Subcutaneous abdominal adipose tissue (tissue), 5 donors: ENCODE results near the gene CPNE4.
"Not testable (repeated sequence)": the region's sequence is repeated elsewhere in the genome, so short reads cannot be mapped to it uniquely, and the experiment has no call there.

ENCODE experiments used
- H3K27ac ChIP-seq: one replicate; pipeline ENCODE4 v1.7.0; 2013; ENCODE audit warnings: low read depth, mild to moderate bottlenecking, inconsistent platforms, low read length, moderate library complexity
- H3K27me3 ChIP-seq, 5 donors: one replicate each; pipeline ENCODE4 v1.7.0; 2013; ENCODE audit warnings: low read length in 5 of 5, inconsistent platforms in 1 of 5; ENCODE audit not compliant: control insufficient read depth in 5 of 5, insufficient read depth in 4 of 5
- H3K36me3 ChIP-seq, 5 donors: one replicate each; pipeline ENCODE4 v1.7.0; 2013; ENCODE audit warnings: low read length in 5 of 5; ENCODE audit not compliant: control insufficient read depth in 5 of 5, insufficient read depth in 5 of 5
- H3K4me1 ChIP-seq, 5 donors: one replicate each; pipeline ENCODE4 v1.7.0; 2013; ENCODE audit warnings: low read length in 5 of 5, mild to moderate bottlenecking in 3 of 5, moderate library complexity in 1 of 5; ENCODE audit not compliant: control insufficient read depth in 5 of 5, insufficient read depth in 5 of 5
- H3K4me3 ChIP-seq, 5 donors: one replicate each; pipeline ENCODE4 v1.7.0; 2013; ENCODE audit warnings: low read length in 5 of 5, low read depth in 1 of 5
- H3K9ac ChIP-seq, 5 donors: one replicate each; pipeline ENCODE4 v1.7.0; 2013; ENCODE audit warnings: low read length in 5 of 5, mild to moderate bottlenecking in 4 of 5, moderate library complexity in 3 of 5
- H3K9me3 ChIP-seq, 5 donors: one replicate each; pipeline ENCODE4 v1.7.0; 2013; ENCODE audit warnings: low read length in 5 of 5; ENCODE audit not compliant: control insufficient read depth in 5 of 5
- donor health status: healthy.
- donor health status: healthy.
- donor health status: healthy.
- donor health status: healthy.
- donor health status: healthy.

Gene CPNE4

GRCh38 chr3:132044874-132045273, 10.1 kb upstream of the CPNE4 start:
- not testable (repeated sequence) for H3K27me3 ChIP-seq, H3K4me1 ChIP-seq, H3K9me3 ChIP-seq, H3K9ac ChIP-seq, H3K4me3 ChIP-seq, H3K36me3 ChIP-seq, H3K27ac ChIP-seq

GRCh38 chr3:132042681-132043080, 7.9 kb upstream of the CPNE4 start:
- no peak overlapping the region for H3K27ac ChIP-seq
- H3K9me3 ChIP-seq: no peaks in the 10 kb centered on the region
- H3K36me3 ChIP-seq: no peaks in the 10 kb centered on the region
- no peak overlapping the region for H3K9ac ChIP-seq
- peaks cover 0 to 4% (median under 1%) of the 10 kb centered on the region in 5 donors for H3K27me3 ChIP-seq
- H3K4me3 ChIP-seq: no peak overlapping the region
- no peaks in the 10 kb centered on the region for H3K4me1 ChIP-seq

- H3K9ac ChIP-seq: no peak overlapping the region
- no peak overlapping the region for H3K4me3 ChIP-seq
- H3K27ac ChIP-seq: no peak overlapping the region
- peaks cover 16 to 34% (median 20%) of the 10 kb centered on the region in 5 donors for H3K27me3 ChIP-seq
- H3K9me3 ChIP-seq: no peaks in the 10 kb centered on the region
- no peaks in the 10 kb centered on the region for H3K36me3 ChIP-seq
- H3K4me1 ChIP-seq: peaks cover 0 to 15% (median 9%) of the 10 kb centered on the region in 5 donors
Observed at GRCh38 chr3:132038198-132038825, 3.5 kb upstream of the CPNE4 start.

DNA sequence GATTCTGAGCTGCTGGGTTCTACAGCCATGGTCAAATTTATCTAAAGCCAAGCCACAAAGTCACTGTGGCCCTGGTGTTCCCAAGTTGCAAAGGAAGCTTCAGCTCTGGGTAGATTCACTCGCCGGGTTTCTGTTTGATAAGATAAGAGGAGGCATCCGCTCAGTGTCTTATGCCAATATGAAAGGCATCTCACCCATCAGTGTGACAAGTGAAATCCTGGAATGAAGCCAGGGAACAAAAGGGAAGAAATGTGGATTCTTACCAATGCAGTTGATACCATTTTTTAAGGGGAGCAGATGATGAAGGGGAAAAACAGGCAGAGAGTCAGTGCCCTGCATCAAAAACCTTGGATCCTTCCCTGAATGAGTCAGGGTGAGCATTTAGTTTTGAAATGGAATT, 2.8 kb upstream of the CPNE4 start:
- Histone ChIP-seq H3K4me1 (peaks cover 0 to 15% (median 9%) of the 10 kb centered on the region in 5 donors), H3K27ac (no peak overlapping the region), H3K36me3 (no peaks in the 10 kb centered on the region), H3K9ac (no peak overlapping the region), H3K27me3 (peaks cover 18 to 34% (median 24%) of the 10 kb centered on the region in 5 donors), H3K4me3 (no peak overlapping the region), H3K9me3 (no peaks in the 10 kb centered on the region)

DNA sequence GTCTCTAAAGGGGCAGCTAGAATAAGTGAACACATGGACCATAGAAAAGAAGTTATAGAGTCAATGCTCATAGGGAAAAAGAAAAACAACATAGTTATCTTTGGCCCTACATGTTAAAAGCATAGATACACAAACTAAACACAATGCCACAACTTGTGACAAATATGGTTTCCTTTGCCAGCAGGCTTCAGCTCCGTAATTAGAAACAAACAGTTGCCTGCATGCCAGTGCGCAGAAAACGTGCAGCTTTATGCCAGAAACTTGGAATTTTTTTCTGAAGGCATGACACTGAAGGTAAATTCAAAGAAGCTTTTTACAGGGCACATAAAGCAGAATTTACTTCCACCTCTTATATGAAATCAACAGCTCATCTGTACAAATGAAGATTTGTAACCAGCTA, 2.2 kb upstream of the CPNE4 start:
- H3K4me1 ChIP-seq: peaks cover 0 to 15% (median 9%) of the 10 kb centered on the region in 5 donors
- H3K36me3 ChIP-seq: no peaks in the 10 kb centered on the region
- no peak overlapping the region for H3K9ac ChIP-seq
- H3K4me3 ChIP-seq: no peak overlapping the region
- H3K27ac ChIP-seq: no peak overlapping the region
- peaks cover 18 to 34% (median 24%) of the 10 kb centered on the region in 5 donors for H3K27me3 ChIP-seq
- H3K9me3 ChIP-seq: no peaks in the 10 kb centered on the region

DNA sequence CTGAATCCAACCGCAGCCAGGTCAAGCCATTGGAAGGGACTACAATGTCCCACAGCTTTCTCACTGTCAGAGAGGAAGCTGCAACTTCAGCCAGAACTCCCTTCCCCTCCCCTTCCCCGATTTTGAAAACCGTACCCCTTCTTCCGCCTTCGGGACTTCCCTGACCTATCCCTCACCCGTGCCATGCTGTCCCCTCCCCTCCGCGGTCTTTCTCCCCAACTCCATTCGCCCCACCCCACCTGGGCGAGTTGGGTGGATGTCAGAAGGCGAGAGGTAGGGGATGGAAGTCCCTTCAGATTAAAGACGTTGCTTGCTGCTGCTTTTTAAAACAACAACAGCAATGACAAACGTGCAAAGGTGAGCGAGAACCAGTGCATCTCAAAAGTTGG, 723 bp downstream of the CPNE4 start:
- Histone ChIP-seq H3K4me1 (peaks cover 0 to 18% (median 9%) of the 10 kb centered on the region in 5 donors), H3K36me3 (no peaks in the 10 kb centered on the region), H3K27me3 (peaks cover 18 to 31% (median 24%) of the 10 kb centered on the region in 5 donors), H3K27ac (no peak overlapping the region), H3K9me3 (no peaks in the 10 kb centered on the region), H3K4me3 (peak overlapping the region in 4 of 5 donors; percentile 43 to 64 (median 56)), H3K9ac (no peak overlapping the region)

DNA sequence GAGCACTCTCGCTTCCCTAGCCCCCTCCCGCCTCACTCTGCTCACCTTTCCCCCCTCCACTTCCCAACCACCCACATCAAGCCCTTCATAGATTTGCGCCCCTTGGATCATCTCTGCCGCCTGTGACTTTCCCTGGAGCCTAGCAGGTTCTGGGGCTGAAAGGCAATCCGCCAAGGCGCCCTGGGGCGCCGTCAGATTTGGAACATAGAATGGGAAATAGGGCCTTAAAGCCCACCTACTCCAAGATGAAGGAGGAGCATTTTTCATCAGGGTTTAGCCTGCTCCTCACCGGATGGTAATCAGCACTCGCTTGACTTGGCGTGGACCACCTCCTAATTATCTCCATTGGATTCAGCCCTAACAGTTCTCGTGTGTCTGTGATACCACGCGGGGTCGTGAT, 1.3 kb downstream of the CPNE4 start:
- Histone ChIP-seq H3K27ac (no peak overlapping the region), H3K27me3 (peaks cover 18 to 31% (median 24%) of the 10 kb centered on the region in 5 donors), H3K36me3 (no peaks in the 10 kb centered on the region), H3K4me3 (peak overlapping the region in 1 of 5 donors; percentile 51), H3K4me1 (peaks cover 0 to 19% (median 10%) of the 10 kb centered on the region in 5 donors), H3K9me3 (no peaks in the 10 kb centered on the region), H3K9ac (no peak overlapping the region)

DNA sequence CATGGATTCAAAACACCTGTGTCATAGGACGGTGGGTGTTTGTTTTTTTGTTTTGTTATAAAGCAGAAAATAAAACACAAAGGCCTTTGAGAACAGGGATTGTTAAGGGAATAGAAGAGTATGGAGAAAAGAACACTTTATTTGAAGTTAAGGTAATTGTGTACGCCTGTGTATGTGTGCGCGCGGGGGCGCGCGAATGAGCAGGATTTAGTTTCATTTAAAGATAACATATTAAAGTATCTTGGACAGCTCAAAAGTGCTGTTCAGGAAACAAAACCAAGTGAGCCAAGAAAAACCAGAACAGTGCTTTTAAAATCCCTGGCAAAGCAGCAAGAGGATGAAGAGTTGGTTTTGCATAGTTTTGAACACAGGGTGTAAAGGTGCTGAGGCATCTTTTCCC, 1.9 kb downstream of the CPNE4 start:
- no peaks in the 10 kb centered on the region for H3K36me3 ChIP-seq
- H3K27me3 ChIP-seq: peaks cover 18 to 31% (median 24%) of the 10 kb centered on the region in 5 donors
- no peak overlapping the region for H3K4me3 ChIP-seq
- no peak overlapping the region for H3K9ac ChIP-seq
- peaks cover 0 to 19% (median 10%) of the 10 kb centered on the region in 5 donors for H3K4me1 ChIP-seq
- H3K27ac ChIP-seq: no peak overlapping the region
- H3K9me3 ChIP-seq: no peaks in the 10 kb centered on the region

- no peak overlapping the region for H3K4me3 ChIP-seq
Observed at GRCh38 chr3:132029182-132029902, 5.5 kb downstream of the CPNE4 start.

DNA sequence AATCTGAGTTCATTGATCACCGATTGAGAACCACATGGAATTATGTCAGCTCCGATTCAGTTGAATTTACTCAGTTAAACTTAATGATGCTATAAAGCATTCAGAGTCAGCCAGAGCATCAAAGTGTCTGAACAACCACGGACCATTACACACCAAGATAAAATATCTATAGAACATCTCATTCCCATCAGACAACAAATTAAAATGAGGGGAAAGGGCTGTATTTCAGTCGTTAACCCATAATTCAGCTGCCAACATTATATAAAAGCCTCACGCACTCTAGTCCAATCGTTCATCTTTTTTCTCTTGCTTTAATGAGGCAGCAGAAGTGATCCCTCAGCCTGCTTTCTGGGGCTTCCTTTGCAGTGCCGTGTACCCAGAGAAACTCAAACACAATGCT, 11.9 kb downstream of the CPNE4 start:
- no peak overlapping the region for H3K27ac ChIP-seq
- H3K4me1 ChIP-seq: no peaks in the 10 kb centered on the region
- H3K9me3 ChIP-seq: no peaks in the 10 kb centered on the region
- no peak overlapping the region for H3K4me3 ChIP-seq
- H3K36me3 ChIP-seq: no peaks in the 10 kb centered on the region
- H3K9ac ChIP-seq: no peak overlapping the region
- peaks cover 0 to 6% (median 0%) of the 10 kb centered on the region in 5 donors for H3K27me3 ChIP-seq

More at GRCh38 chr3:132029182-132029902, 5.5 kb downstream of the CPNE4 start:
- Histone ChIP-seq H3K27ac (no peak overlapping the region), H3K9me3 (no peaks in the 10 kb centered on the region), H3K36me3 (no peaks in the 10 kb centered on the region), H3K27me3 (peaks cover 9 to 15% (median 13%) of the 10 kb centered on the region in 5 donors), H3K4me1 (peaks cover 0 to 10% (median 2%) of the 10 kb centered on the region in 5 donors), H3K9ac (no peak overlapping the region)
